ENCODE data around the gene ATF7IP2. TPM values are rescaled to one million over a fixed set of nuclear protein-coding genes. Genes with fewer than 3 reads are reported as not detected.
"Not testable (repeated sequence)": the region's sequence is repeated elsewhere in the genome, so short reads cannot be mapped to it uniquely, and the experiment has no call there.

ATF7IP2 gene
- total RNA-seq, 5 donors from 2014 or later (not counting 1 experiment from before 2014, with no cell fraction given): 49.1 to 97.1 (median 56.7) TPM

DNA sequence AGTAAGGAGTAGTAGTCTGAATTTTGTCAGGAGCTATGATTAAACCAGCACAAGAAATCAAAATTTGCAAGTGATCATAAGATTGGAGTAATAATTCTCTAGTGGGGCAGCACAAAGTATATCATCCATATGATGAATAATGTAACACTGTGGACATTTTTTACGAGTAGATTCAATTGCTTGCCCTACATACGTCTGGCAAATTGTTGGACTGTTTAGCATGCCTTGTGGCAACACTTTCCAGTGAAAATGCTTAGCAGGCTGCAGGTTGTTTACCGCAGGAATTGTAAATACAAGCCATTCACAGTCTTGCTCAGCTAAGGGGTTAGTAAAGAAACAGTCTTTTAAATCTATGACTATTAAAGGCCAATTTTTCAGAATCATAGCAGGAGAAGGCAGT lies 35.7 kb downstream of the ATF7IP2 start:
- Mint-ChIP-seq H3K4me1 (peaks cover 0 to 5% (median 0%) of the 10 kb centered on the region in 3 donors), H3K9me3 (peaks cover 21 to 34% (median 23%) of the 10 kb centered on the region in 3 donors)
- CTCF ChIA-PET: no interaction called here

GRCh38 chr16:10428433-10429168 lies 42.7 kb downstream of the ATF7IP2 start:
- Histone ChIP-seq H3K27me3 (replicated peaks in 1 of 2; ENCODE audit: control insufficient read depth in 2 of 2, extremely low read depth in 1 of 2, insufficient read depth in 2 of 2, low read length in 1 of 2) (no peaks in the 10 kb centered on the region), H3K27ac (ENCODE audit: low read length) (no peak overlapping the region), H3K9me3 (no peaks in the 10 kb centered on the region), H3K4me3 (ENCODE audit: control insufficient read depth in 1 of 2, extremely low read depth in 1 of 2, low read length in 1 of 2) (no peak overlapping the region), H3K36me3 (ENCODE audit: control insufficient read depth in 2 of 2, extremely low read depth in 1 of 2, insufficient read depth in 1 of 2, low read length in 1 of 2) (peaks cover 5 to 16% of the 10 kb centered on the region in 2 donors), H3K4me1 (ENCODE audit: control insufficient read depth in 1 of 2, extremely low read depth in 1 of 2, insufficient read depth in 2 of 2, low read length in 2 of 2) (no peaks in the 10 kb centered on the region)
- ChIA-PET POLR2A (no interaction called here), CTCF (no interaction called here)
- Mint-ChIP-seq H3K4me1 (peaks cover 0 to 13% (median 2%) of the 10 kb centered on the region in 3 donors), H3K27ac (peak overlapping the region in 1 of 2 donors; percentile 30), H3K4me3 (no peak overlapping the region), H3K27me3 (no peaks in the 10 kb centered on the region), H3K36me3 (peaks cover 47% of the 10 kb centered on the region), H3K9me3 (peaks cover 0 to 3% (median 3%) of the 10 kb centered on the region in 3 donors)
- 100% methylated on average over 1 of the region's 3 CpGs for whole genome bisulfite sequencing (ENCODE audit: insufficient coverage)
- DNase-seq (no peak), ATAC-seq (replicated peaks in 1 of 4) (no peak)

More for the DNA sequence above, 35.7 kb downstream of the ATF7IP2 start:
- H3K4me1 ChIP-seq (ENCODE audit: control insufficient read depth in 1 of 2, extremely low read depth in 1 of 2, insufficient read depth in 2 of 2, low read length in 2 of 2): no peaks in the 10 kb centered on the region
- H3K9me3 ChIP-seq: peaks cover 5% of the 10 kb centered on the region
- ATAC-seq (replicated peaks in 1 of 4) (no peak), DNase-seq (no peak)
- no peak overlapping the region for H3K27ac Mint-ChIP-seq
- H3K27me3 Mint-ChIP-seq: no peaks in the 10 kb centered on the region
- POLR2A ChIA-PET: no interaction called here
- H3K27me3 ChIP-seq (replicated peaks in 1 of 2; ENCODE audit: control insufficient read depth in 2 of 2, extremely low read depth in 1 of 2, insufficient read depth in 2 of 2, low read length in 1 of 2): no peaks in the 10 kb centered on the region
- H3K36me3 Mint-ChIP-seq: peaks cover 69% of the 10 kb centered on the region
- H3K27ac ChIP-seq (ENCODE audit: low read length): no peak overlapping the region
- WGBS (ENCODE audit: insufficient coverage): 100% methylated on average over 2 of the region's 3 CpGs
- no peak overlapping the region for H3K4me3 Mint-ChIP-seq
- no peak overlapping the region for H3K4me3 ChIP-seq (ENCODE audit: control insufficient read depth in 1 of 2, extremely low read depth in 1 of 2, low read length in 1 of 2)
- peaks cover under 1 to 4% of the 10 kb centered on the region in 2 donors for H3K36me3 ChIP-seq (ENCODE audit: control insufficient read depth in 2 of 2, extremely low read depth in 1 of 2, insufficient read depth in 1 of 2, low read length in 1 of 2)

DNA sequence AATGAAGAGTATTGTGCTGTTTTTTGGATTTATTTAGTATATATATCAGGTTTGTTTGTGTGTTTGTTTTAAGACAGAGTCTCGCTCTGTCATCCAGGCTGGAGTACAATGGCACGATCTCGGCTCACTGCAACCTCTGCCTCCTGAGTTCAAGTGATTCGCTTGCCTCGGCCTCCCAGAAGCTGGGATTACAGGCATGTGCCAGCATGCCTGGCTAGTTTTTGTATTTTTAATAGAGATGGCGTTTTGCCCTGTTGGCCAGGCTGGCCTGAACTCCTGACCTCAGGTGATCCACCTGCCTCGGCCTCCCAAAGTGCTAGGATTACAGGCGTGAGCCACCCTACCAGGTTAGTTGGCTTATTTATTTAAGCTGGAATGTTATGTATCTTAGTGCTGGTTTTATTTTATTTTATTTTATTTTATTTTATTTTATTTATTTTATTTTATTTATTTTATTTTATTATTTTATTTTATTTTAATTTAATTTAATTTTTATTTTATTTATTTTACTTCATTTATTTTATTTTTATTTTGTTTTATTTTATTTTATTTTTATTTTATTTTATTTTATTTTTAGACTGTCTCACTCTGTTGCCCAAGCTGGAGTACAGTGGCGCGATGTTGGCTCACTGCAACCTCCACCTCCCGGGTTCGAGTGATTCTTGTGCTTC lies 43.6 kb downstream of the ATF7IP2 start:
- POLR2A ChIA-PET: not testable (repeated sequence)

DNA sequence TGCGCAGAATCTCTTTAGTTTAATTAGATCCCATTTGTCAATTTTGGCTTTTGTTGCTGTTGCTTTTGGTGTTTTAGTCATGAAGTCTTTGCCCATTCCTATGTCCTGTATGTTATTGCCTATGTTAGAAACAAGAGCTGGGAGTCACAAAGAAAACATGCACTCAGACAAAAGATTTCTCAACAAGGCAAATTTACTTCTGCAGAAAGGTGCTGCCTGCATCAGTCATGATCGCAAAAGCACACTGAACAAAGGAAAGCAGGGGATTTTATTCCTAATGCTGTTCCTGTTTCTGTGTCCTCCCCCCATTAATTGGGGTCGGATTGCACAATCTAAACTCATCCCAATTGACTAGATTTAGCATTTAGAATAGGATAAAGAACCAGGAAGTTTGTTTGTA lies 55.9 kb downstream of the ATF7IP2 start:
- ATAC-seq (replicated peaks in 1 of 4) (no peak), DNase-seq (no peak)
- ChIA-PET POLR2A (no interaction called here), CTCF (no interaction called here)
- Mint-ChIP-seq H3K4me3 (no peak overlapping the region), H3K27me3 (no peaks in the 10 kb centered on the region), H3K36me3 (peaks cover 78% of the 10 kb centered on the region), H3K9me3 (peaks cover 10 to 49% (median 36%) of the 10 kb centered on the region in 3 donors), H3K27ac (no peak overlapping the region), H3K4me1 (no peaks in the 10 kb centered on the region)
- H3K27me3 ChIP-seq (replicated peaks in 1 of 2; ENCODE audit: control insufficient read depth in 2 of 2, extremely low read depth in 1 of 2, insufficient read depth in 2 of 2, low read length in 1 of 2): no peaks in the 10 kb centered on the region
- no peak overlapping the region for H3K4me3 ChIP-seq (ENCODE audit: control insufficient read depth in 1 of 2, extremely low read depth in 1 of 2, low read length in 1 of 2)
- WGBS (ENCODE audit: insufficient coverage): no CpG with 5 or more reads among the region's 3 CpGs
- no peak overlapping the region for H3K27ac ChIP-seq (ENCODE audit: low read length)
- peaks cover 12 to 55% of the 10 kb centered on the region in 2 donors for H3K36me3 ChIP-seq (ENCODE audit: control insufficient read depth in 2 of 2, extremely low read depth in 1 of 2, insufficient read depth in 1 of 2, low read length in 1 of 2)
- H3K4me1 ChIP-seq (ENCODE audit: control insufficient read depth in 1 of 2, extremely low read depth in 1 of 2, insufficient read depth in 2 of 2, low read length in 2 of 2): no peaks in the 10 kb centered on the region
- peaks cover 21% of the 10 kb centered on the region for H3K9me3 ChIP-seq

More for the DNA sequence above, 43.6 kb downstream of the ATF7IP2 start:
- H3K9me3 ChIP-seq; CTCF ChIA-PET; H3K27ac ChIP-seq (ENCODE audit: low read length); H3K4me3 ChIP-seq (ENCODE audit: control insufficient read depth in 1 of 2, extremely low read depth in 1 of 2, low read length in 1 of 2); H3K9me3 Mint-ChIP-seq; H3K27ac Mint-ChIP-seq; H3K27me3 Mint-ChIP-seq; H3K4me3 Mint-ChIP-seq; H3K4me1 ChIP-seq (ENCODE audit: control insufficient read depth in 1 of 2, extremely low read depth in 1 of 2, insufficient read depth in 2 of 2, low read length in 2 of 2); DNase-seq; ATAC-seq (replicated peaks in 1 of 4); H3K27me3 ChIP-seq (replicated peaks in 1 of 2; ENCODE audit: control insufficient read depth in 2 of 2, extremely low read depth in 1 of 2, insufficient read depth in 2 of 2, low read length in 1 of 2): not testable (repeated sequence)
- Mint-ChIP-seq H3K4me1 (peaks cover 0 to 13% (median 2%) of the 10 kb centered on the region in 3 donors), H3K36me3 (peaks cover 49% of the 10 kb centered on the region)
- H3K36me3 ChIP-seq (ENCODE audit: control insufficient read depth in 2 of 2, extremely low read depth in 1 of 2, insufficient read depth in 1 of 2, low read length in 1 of 2): peaks cover 8 to 24% of the 10 kb centered on the region in 2 donors
- WGBS (ENCODE audit: insufficient coverage): 100% methylated on average over 6 of the region's 12 CpGs

DNA sequence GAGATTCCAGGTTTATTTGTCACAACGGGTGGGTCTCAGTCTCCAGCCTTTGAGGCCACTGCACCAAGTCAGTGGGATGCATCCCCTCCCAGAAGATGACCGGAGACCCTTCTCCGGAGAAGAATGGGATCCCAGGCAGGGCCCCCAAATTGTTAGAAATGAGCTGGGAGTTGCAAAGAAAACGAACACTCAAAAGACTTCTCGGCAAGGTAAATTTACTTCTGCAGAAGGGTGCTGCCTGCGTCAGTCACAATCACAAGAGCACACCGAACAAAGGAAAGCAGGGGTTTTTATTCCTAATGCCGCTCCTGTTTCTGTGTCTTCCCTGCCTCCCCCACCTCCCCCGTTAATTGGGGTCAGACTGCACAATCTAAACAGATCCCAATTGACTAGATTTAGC lies 61.4 kb downstream of the ATF7IP2 start:
- ChIA-PET POLR2A (no interaction called here), CTCF (no interaction called here)
- DNase-seq (no peak), ATAC-seq (replicated peaks in 1 of 4) (no peak)
- Histone ChIP-seq H3K36me3 (ENCODE audit: control insufficient read depth in 2 of 2, extremely low read depth in 1 of 2, insufficient read depth in 1 of 2, low read length in 1 of 2) (peaks cover 6 to 58% of the 10 kb centered on the region in 2 donors), H3K4me1 (ENCODE audit: control insufficient read depth in 1 of 2, extremely low read depth in 1 of 2, insufficient read depth in 2 of 2, low read length in 2 of 2) (no peaks in the 10 kb centered on the region), H3K27ac (ENCODE audit: low read length) (no peak overlapping the region), H3K9me3 (peaks cover 22% of the 10 kb centered on the region), H3K27me3 (replicated peaks in 1 of 2; ENCODE audit: control insufficient read depth in 2 of 2, extremely low read depth in 1 of 2, insufficient read depth in 2 of 2, low read length in 1 of 2) (no peaks in the 10 kb centered on the region), H3K4me3 (ENCODE audit: control insufficient read depth in 1 of 2, extremely low read depth in 1 of 2, low read length in 1 of 2) (peak overlapping the region in 1 of 2 donors; percentile 29)
- no peak overlapping the region for H3K4me3 Mint-ChIP-seq
- peaks cover 97% of the 10 kb centered on the region for H3K36me3 Mint-ChIP-seq
- H3K27me3 Mint-ChIP-seq: no peaks in the 10 kb centered on the region
- H3K9me3 Mint-ChIP-seq: peaks cover 22 to 60% (median 43%) of the 10 kb centered on the region in 3 donors
- 95% methylated on average over 6 of the region's 9 CpGs for WGBS (ENCODE audit: insufficient coverage)
- peaks cover 0 to 8% (median 7%) of the 10 kb centered on the region in 3 donors for H3K4me1 Mint-ChIP-seq
- no peak overlapping the region for H3K27ac Mint-ChIP-seq

DNA sequence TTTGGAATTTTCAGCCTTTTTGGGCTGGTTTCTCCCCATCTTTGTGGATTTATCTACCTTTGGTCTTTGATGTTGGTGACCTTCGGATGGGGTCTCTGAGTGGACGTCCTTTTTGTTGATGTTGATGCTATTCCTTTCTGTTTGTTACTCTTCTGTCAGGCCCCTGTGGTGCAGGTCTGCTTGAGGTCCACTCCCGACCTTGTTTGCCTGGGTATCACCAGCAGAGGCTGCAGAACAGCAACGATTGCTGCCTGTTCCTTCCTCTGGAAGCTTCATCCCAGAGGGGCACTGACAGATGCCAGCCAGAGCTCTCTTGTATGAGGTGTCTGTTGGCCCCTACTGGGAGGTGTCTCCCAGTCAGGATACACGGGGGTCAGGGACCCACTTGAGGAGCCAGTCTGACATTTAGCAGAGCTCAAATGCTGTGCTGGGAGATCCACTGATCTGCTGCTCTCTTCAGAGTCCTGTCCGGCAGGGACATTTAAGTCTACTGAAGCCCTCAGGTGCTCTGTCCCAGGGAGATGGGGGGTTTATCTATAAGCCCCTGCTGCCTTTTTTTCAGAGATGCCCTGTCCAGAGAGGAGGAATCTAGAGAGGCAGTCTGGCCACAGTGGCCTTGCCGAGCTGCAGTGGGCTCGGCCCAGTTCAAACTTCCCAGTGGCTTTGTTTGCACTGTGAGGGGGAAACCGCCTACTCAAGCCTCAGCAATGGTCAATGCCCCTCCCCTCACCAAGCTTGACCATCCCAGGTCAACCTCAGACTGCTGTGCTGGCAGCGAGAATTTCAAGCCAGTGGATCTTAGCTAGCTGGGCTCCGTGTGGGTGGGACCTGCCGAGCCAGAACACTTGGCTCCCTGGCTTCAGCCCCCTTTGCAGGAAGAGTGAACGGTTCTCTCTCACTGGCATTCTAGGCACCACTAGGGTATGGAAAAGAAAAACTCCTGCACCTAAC lies 66.6 kb downstream of the ATF7IP2 start:
- H3K27me3 ChIP-seq (replicated peaks in 1 of 2; ENCODE audit: control insufficient read depth in 2 of 2, extremely low read depth in 1 of 2, insufficient read depth in 2 of 2, low read length in 1 of 2); H3K27ac Mint-ChIP-seq; ATAC-seq (replicated peaks in 1 of 4); DNase-seq; H3K4me3 ChIP-seq (ENCODE audit: control insufficient read depth in 1 of 2, extremely low read depth in 1 of 2, low read length in 1 of 2); H3K27me3 Mint-ChIP-seq; H3K27ac ChIP-seq (ENCODE audit: low read length); H3K4me3 Mint-ChIP-seq; H3K9me3 ChIP-seq: not testable (repeated sequence)
- H3K9me3 Mint-ChIP-seq: peaks cover 15 to 26% (median 16%) of the 10 kb centered on the region in 3 donors
- CTCF ChIA-PET: interaction anchor here in 1 of 2 donors (0.5 to 0.6 kb wide), 2 partner anchors 21 to 152 kb away, joined by 4 read pairs; no protein-coding TSS in a partner anchor
- H3K36me3 Mint-ChIP-seq: peaks cover 77% of the 10 kb centered on the region
- H3K4me1 ChIP-seq (ENCODE audit: control insufficient read depth in 1 of 2, extremely low read depth in 1 of 2, insufficient read depth in 2 of 2, low read length in 2 of 2): peaks cover 9 to 14% of the 10 kb centered on the region in 2 experiments
- POLR2A ChIA-PET: interaction anchor here in 1 of 2 donors (0.6 kb wide), 1 partner anchor 50 kb away, joined by 3 read pairs; no protein-coding TSS in a partner anchor
- 99% methylated on average over 8 of the region's 13 CpGs for WGBS (ENCODE audit: insufficient coverage)
- H3K4me1 Mint-ChIP-seq: peaks cover 16 to 26% (median 25%) of the 10 kb centered on the region in 3 donors
- peaks cover 0 to 23% of the 10 kb centered on the region in 2 donors for H3K36me3 ChIP-seq (ENCODE audit: control insufficient read depth in 2 of 2, extremely low read depth in 1 of 2, insufficient read depth in 1 of 2, low read length in 1 of 2)

All from T-cell (primary cell).